Stimulated activated CD8-positive, alpha-beta memory T cell treated with anti-CD3 and anti-CD28 coated beads, Interleukin-2, amount 100 ng/mL, for 1 hour (primary cell): Measurements from ENCODE around the gene TOM1.

Experiments
- DNase-seq, 2 donors: peaks; one replicate each; pipeline ENCODE4 v3.0.0-alpha.2; 2020; ENCODE audit warnings: low read depth in 2 of 2

The TOM1 gene

DNA sequence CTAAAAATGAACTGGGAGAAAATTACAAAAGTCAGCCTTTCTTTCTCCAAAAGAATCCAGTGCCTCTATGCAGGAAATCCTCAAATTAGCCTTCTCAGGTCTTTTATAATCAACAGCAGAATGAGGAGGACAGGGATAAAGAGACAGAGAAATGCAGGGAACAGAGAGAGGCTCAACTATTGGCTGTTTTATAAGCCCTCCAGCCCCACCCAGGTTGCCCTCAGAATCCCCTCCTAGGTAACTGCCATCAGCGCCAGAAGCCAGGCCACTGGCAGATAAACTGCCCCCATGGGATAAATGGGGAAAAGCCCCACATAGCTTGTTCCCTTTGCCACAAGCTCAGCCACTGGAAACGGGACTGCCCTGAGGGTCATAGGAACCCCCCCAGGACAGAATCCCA lies 70.3 kb downstream of the TOM1 start:
- no peak for DNase-seq

DNA sequence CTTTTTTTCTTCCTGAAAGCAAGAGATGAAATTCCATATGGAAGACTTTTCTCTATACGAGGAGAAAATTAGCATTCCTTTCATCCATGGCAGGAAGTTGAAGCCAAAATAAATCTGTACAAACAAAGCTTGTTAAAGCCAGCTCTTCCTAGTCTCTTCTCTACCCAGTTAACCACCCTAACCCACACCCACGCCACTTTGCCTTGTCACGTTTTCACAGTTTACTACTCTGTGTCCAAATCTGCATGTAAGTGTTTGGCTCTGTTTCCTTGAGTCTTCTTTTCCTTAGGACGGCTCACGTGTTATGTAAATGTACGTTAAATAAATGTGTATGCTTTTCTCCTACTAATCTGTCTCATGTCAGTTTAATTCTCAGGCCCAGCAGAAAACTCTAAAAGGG lies 74.1 kb downstream of the TOM1 start:
- DNase-seq, result no peak

DNA sequence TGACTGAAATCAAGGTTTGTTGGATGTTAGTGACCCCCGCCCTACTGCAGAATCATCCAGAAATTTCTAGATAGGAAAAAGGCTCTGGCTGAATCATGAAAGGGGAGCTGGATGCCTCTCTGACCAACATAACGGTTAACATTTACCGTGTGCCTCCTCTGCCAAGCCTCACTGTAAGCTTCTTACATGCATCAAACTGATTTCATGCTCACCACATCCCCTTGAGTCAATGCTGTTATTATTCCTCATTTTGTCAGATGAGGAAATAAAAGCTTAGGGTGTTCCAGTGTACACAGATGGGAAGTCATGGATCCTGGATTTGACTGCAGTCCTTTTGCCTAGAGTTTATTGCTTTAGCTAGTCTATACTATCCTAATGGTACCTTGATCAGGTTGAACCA lies 75.3 kb downstream of the TOM1 start:
- no peak for DNase-seq

DNA sequence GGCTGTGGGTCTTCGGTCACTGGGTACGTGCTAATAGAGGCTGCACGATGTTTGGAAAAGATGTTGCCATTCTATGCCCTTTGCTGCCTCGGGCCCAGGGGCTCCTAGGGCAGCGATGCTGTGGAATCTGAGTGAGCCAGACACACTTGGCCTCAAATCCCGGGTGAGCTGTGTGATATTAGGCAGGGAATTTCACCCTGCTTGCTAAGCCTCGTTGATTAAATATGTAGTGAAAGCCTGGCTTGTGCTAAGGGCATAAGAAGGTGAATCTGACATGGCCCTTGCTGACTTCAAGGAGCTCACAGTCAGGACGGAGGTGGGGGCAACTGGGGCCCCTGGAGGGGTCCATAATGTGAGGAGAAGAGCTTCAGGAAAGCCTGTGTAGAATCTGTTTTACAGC lies 75.8 kb downstream of the TOM1 start:
- no peak for DNase-seq

DNA sequence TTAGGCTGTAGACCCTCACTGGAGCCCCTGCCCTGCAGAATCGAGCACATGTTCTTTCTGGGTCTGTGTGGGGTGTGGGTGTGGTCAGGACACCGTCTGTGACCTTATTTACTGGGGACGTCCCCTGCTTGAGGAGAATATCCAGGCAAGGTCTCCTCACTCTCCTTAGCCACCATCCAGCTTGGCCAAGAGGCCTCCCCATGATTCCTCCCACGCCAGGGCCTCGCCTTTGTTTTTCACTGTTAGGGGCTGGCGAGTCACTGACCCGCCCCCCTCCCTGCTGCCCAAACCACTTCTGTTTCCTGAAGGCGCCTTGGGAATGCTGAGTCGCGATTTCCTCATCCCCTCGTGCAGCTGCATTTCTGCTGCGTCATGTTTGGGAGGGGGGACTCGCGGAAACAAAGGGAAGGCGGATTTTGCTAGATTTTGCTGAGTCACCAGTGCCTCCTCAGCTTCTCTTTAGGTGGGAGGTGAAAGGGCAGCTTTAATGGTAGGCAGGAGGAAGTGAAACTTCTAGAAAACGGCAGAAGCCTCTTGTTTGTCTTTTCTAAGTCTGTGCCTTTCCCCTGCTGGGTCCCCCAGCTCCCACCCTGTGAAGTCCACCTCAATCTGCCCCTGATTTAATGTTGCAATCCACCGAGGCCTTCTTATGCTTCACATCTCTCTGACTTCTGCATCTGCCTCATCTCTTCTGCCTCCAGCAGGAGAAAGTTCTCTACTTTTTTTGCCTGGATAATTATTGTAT lies 77.2 kb downstream of the TOM1 start:
- no peak for DNase-seq

DNA sequence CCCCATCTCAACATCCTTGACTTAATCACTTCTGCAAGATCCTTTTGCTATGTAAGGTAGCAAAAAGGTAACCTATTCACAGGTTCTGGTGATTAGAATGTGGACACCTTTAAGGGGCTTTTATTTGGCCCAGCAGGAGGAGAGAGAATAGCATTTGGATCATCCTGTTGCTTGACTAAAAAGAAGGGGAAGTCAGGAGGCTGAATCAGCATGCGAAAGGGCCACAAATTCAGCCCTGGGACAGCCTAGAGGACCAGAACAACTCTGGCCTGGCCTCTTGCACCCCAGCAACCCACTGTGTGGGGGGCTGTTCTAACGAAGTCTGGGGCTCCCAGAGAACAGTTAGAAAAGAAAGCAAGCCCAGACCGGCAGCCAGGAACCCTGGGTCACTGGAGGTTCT lies 78.0 kb downstream of the TOM1 start:
- no peak for DNase-seq

DNA sequence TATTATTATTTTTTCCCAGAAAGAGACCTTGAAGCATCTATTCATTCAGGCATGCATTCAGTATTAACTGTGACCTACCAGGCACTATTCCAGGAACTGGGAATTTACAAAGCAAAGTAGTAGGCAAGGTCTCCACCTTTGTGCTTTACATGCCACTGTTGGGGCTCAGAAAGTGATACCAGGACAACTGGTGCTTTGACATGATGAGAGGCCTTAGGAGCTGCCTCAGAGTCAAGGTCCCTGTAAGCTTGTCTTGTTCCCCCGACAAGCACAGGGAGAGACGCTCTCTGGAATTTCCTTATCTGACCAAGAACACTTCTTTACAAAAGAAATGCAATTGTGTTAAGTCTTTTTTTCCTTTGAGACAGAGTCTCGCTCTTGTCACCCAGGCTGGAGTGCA lies 78.9 kb downstream of the TOM1 start:
- DNase-seq, result no peak

DNA sequence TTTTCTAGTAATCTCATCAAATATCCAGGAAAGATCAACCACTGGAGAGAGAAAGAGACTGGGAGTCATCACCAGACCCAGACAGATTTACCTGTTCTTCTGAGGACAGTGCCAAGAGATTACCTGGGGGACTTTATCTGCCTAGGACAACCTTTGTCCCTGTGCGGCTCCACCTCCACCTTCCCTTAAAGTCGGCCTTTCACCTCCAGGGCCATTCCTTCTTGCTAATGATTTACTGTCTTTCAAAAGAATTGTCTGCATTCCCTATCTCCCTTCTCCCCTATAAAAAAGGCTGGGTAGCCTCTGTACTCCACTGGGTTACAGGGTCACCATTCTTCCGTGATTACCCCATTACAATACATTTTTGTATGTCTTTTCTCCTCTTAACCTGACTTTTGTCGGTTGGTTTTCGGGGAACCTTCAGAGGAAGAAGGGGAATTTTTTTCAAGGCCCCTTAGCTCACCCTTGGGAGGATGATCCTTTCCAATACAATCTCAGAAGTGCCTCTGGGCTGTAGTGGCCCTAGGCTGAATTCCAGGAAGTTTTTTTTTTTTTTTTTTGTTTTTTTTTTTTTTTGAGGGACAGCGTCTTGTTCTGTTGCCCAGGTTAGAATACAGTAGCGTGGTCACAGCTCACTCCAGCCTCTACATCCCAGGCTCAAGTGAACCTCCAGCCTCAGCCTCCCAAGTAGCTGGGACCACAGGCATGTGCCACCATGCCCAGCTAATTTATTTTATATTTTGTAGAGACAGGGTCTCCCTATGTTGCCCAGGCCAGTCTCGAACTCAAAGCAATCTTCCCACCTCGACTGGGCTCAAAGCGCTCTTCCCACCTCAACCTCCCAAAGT lies 79.7 kb downstream of the TOM1 start:
- DNase-seq, result no peak

DNA sequence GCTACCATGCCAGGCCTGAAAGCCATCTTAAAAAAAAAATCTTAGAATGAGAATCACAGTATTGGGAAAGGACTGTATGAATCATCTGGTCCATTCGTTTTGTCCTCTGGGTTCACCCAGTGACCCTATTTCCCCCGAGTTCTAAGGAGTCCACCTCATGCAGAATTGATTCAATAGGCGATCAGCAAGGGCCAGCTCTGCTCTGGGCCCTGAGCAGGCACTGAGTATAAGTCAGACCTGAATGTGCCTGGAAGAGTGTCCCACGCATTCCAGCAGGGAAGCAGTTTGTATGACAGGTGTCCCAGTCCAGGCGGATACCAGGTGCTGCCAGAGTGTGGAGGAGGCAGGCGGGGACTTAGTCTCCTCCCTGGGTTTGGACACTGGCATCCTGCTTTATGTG lies 80.3 kb downstream of the TOM1 start:
- no peak for DNase-seq

DNA sequence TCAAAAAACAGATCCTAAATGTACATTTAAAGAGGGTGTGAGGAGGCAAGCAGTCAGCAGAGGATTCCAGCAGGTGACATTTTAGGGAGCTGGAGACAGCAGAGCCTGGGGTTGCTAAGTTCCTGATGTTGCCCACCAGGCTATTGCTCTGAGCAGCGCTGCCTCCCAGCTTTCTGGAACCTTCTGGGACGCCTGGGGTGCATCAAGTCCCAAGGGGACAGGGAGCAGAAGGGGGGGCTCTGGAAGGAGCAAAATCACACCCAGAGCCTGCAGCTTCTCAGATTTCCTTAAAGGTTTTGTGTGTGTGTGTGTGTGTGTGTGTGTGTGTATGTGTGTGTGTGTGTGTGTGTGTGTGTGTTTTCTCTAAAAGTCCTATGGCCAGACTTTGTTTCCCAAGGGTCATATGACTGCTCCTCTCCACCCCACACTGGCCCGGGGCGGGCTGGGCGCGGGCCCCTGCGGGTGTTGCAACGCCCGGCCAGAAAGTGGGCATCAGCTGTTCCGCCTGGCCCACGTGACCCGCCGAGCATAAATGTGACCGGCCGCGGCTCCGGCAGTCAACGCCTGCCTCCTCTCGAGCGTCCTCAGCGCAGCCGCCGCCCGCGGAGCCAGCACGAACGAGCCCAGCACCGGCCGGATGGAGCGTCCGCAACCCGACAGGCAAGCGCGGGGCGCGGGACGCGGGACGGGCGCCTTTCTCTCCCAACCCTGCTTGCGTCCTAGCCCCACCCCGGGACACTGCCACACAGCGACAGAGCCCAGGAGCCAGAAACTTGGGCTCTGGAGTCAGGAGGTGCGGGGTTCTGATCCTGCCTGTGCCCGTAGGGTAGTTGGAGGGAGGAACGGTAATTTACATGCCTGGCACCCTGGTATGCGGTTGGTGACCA lies 81.1 kb downstream of the TOM1 start, which contains the start of gene HMOX1:
HMOX1 (plus strand) TSS at position 560 of the 887 bp plus-strand sequence; CDS start at position 638, 78 bp downstream.
- peak in 1 of 2 donors; percentile 22 for DNase-seq

DNA sequence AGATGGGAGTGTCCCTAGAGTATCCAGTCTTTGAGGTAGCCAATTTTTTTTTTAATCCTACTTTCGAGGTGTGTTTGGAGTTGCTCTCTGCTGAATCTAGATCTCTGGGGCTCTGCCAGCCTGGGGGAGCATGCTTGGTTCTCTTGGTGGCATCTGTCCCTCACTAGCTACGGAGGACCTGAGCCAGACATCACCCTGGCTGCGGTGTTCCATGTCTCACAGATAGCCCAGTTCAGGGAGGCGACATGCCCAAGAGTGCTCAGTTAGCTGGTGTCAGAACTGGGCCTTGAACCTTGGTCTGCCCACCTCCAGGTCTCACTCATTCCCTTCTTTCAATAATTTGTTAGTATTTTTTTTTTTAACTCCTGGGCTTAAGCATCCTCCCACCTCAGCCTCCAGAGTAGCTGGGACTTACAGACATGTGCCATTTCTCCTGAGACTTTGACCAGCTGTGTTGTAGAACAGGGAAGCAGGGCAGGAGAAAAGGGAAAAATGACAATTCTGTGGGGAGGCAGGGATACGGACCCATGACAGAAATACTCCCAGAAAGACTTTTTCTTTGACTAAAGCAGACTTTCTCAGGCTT lies 81.8 kb downstream of the TOM1 start:
- DNase-seq, result no peak

DNA sequence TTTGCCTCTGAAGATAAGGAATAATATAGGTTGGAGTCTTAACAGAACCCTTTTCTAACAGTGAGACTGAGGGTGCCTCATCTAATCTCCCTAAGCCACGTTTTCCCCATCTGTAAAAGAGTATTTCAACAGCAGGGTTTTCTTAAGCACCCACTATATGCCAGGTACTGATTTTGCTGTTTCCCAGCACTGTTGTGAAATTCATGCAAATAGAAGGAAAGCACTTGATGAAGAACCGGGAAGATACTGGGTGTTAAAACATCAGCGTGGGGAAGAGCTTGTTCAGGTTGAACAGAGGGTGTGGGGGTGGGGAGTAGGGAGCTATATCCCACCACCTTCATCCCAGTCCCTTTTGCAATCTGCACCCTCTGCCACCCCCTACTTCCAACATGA lies 84.0 kb downstream of the TOM1 start:
- no peak for DNase-seq

DNA sequence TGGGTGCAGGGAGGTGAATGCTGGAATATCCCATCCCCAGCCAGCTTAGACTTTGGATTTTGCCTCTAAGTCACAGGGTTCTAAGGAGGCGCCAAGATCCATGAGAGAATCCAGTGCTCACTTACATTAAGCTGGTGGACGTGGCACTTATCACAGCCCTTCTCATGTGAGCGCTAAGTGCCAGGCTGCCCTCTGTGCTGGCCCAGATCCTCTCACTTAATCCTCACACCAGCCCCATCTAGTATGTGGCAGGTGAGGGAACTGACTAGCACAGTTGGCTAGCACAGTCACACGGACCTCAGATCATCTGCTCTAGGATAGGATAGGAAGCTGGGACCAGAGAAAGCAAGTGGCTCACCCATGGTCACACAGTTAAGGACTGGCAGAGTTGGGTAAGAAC lies 84.8 kb downstream of the TOM1 start:
- DNase-seq, result no peak

DNA sequence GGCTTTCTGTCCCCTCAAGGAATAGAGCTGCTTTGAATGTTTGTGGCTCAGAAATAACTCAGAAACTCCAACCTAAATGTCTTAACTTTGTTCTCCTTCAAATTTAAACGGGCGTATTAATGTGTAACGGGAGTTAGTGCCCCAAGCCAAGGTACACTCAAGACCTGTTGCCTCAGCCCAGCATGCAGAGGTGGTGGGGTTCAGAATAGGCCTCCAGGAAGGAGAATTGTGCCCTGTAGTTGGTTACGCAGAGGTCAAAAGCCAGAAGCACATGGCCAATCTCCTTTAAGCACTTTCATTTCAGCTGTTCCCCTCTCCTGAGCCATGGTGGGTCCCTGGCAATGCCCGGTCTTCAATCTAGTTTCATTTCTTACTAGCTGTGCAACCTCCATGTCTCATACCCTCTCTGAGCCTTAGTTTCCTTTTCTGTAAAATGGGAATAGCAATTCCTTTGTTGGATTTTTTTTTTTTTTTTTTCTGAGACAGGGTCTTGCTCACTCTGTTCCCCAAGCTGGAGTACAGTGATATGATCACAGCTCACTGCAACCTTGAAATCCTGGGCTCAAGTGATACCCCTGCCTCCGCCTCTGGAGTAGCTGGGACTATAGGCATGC lies 85.4 kb downstream of the TOM1 start:
- DNase-seq, result no peak

DNA sequence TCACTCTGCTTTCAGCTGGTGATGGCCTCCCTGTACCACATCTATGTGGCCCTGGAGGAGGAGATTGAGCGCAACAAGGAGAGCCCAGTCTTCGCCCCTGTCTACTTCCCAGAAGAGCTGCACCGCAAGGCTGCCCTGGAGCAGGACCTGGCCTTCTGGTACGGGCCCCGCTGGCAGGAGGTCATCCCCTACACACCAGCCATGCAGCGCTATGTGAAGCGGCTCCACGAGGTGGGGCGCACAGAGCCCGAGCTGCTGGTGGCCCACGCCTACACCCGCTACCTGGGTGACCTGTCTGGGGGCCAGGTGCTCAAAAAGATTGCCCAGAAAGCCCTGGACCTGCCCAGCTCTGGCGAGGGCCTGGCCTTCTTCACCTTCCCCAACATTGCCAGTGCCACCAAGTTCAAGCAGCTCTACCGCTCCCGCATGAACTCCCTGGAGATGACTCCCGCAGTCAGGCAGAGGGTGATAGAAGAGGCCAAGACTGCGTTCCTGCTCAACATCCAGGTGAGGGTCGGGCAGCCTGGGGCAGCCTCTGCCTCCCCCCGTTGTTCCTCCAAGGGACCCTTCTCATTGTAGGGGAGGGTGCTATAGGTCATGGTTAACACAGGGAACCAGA lies 87.1 kb downstream of the TOM1 start:
- no peak for DNase-seq

DNA sequence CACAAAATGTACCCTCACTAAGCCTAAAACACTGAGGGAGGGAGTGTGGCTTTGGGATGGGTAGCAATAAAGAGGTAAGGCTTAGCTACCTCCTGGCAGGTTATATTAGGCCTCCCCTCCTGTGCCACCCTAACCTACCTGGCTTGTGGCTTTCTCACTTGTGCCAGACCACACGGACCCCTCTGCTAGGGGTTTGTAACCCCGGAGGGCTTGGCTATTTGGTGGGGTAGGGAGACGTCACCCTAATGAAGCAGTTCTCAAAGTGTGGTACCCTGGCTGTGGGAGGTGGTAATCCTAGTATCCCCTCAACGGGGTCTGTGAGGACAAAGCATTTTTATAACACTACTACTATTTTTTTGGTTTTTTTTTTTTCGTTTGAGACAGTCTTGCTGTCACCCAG lies 91.2 kb downstream of the TOM1 start:
- DNase-seq, result no peak

DNA sequence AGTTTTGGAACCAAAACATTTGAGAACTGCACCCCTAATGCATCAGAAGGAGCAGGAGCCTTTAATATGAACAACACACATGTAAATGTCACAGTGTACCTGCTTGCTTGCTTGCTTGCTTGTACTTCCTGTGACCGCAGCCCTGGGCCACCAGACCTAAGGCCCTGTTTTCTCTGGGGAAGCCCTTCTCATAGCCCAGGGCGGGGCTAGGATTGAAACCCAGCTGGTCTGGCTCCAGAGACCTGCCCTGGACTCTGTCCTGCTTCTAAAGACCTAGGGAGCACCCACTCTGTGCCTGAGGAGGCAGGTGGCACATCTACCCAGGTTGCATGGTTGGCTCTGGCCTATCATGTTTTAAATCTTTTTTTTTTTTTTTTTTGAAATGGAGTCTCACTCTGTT lies 92.7 kb downstream of the TOM1 start:
- DNase-seq, result no peak

DNA sequence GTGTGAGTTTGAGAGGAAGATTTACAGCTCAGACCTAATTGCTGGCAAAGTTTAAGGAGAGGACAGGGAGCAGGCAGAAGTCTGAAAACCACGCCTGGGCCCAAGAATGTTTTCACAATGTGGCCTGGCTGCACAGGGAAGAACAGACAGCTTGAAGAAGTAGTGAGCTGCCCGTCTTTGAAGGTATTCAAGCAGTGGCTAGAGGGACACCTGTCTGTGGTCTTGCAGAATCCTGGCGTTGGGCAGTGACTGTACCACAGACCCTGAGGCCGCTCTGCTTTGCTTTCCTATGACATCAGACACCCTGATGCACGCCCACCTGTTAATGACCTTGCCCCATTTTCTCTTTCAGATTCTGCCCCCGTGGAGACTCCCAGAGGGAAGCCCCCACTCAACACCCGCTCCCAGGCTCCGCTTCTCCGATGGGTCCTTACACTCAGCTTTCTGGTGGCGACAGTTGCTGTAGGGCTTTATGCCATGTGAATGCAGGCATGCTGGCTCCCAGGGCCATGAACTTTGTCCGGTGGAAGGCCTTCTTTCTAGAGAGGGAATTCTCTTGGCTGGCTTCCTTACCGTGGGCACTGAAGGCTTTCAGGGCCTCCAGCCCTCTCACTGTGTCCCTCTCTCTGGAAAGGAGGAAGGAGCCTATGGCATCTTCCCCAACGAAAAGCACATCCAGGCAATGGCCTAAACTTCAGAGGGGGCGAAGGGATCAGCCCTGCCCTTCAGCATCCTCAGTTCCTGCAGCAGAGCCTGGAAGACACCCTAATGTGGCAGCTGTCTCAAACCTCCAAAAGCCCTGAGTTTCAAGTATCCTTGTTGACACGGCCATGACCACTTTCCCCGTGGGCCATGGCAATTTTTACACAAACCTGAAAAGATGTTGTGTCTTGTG lies 93.7 kb downstream of the TOM1 start:
- no peak for DNase-seq

DNA sequence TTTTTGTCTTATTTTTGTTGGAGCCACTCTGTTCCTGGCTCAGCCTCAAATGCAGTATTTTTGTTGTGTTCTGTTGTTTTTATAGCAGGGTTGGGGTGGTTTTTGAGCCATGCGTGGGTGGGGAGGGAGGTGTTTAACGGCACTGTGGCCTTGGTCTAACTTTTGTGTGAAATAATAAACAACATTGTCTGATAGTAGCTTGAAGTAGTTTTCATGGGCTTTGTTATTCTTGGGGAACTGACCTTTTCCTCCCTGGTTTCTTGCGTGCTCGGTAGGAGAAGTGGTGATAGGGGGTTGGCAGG lies 94.3 kb downstream of the TOM1 start:
- DNase-seq, result no peak
